Loucy (cell line): ENCODE measurements around the gene FGL2.

Source experiments
- H2AFZ ChIP-seq: fragments of 200-600 bp; sonication (generic); 2 replicates; pipeline ENCODE4 v1.6.0; 2016; ENCODE audit warnings: antibody characterized with exemption, mild to moderate bottlenecking, low read length, moderate library complexity
- H3F3A ChIP-seq: fragments of 200-600 bp; 2 replicates; pipeline ENCODE4 v1.6.0; 2016; ENCODE audit warnings: antibody characterized with exemption, low read depth, mild to moderate bottlenecking
- H3K27me3 ChIP-seq: fragments of 200-600 bp; sonication (generic); 2 replicates; pipeline ENCODE4 v1.6.1; 2014; ENCODE audit warnings: low read length, mild to moderate bottlenecking; ENCODE audit not compliant: insufficient read depth, poor library complexity, severe bottlenecking
- H3K36me3 ChIP-seq: fragments of 200-600 bp; sonication (generic); 2 replicates; pipeline ENCODE4 v1.6.1; 2016; ENCODE audit warnings: low read length; ENCODE audit not compliant: insufficient read depth
- H3K4me1 ChIP-seq: fragments of 200-600 bp; sonication (generic); 2 replicates; pipeline ENCODE4 v1.5.1; 2014; ENCODE audit warnings: low read length, mild to moderate bottlenecking; ENCODE audit not compliant: insufficient read depth, poor library complexity, severe bottlenecking
- H3K4me2 ChIP-seq: fragments of 200-600 bp; sonication (generic); 2 replicates; pipeline ENCODE4 v1.6.0; 2014; ENCODE audit warnings: antibody characterized with exemption, low read length, low read depth, mild to moderate bottlenecking; ENCODE audit not compliant: poor library complexity, severe bottlenecking
- H3K4me3 ChIP-seq: fragments of 200-600 bp; sonication (generic); 2 replicates; pipeline ENCODE4 v1.5.1; 2014; ENCODE audit warnings: low read length, mild to moderate bottlenecking, mixed read lengths; ENCODE audit not compliant: poor library complexity, severe bottlenecking
- H3K79me2 ChIP-seq: fragments of 200-600 bp; sonication (generic); 2 replicates; pipeline ENCODE4 v1.6.1; 2014; ENCODE audit warnings: low read length; ENCODE audit not compliant: insufficient read depth
- H3K9ac ChIP-seq: fragments of 200-600 bp; sonication (generic); 2 replicates; pipeline ENCODE4 v1.6.0; 2014; ENCODE audit warnings: mild to moderate bottlenecking, low read depth, low read length, moderate library complexity; ENCODE audit not compliant: poor library complexity, severe bottlenecking
- H3K9me2 ChIP-seq: fragments of 200-600 bp; sonication (generic); replicated peaks from 2 replicates; pipeline ENCODE4 v1.6.1; 2016; ENCODE audit warnings: low read depth, low read length, mixed read lengths
- H3K9me3 ChIP-seq: fragments of 200-600 bp; sonication (generic); 2 replicates; pipeline ENCODE4 v1.6.1; 2014; ENCODE audit warnings: mild to moderate bottlenecking, antibody characterized with exemption, low read length, low read depth; ENCODE audit not compliant: insufficient read depth
- H4K20me1 ChIP-seq: fragments of 200-600 bp; sonication (generic); 2 replicates; pipeline ENCODE4 v1.6.0; 2014; ENCODE audit warnings: antibody characterized with exemption, low read length, mild to moderate bottlenecking; ENCODE audit not compliant: insufficient read depth, poor library complexity, severe bottlenecking
- EZH2phosphoT487 ChIP-seq: fragments of 200-600 bp; IDR thresholded peaks from 2 replicates; pipeline ENCODE4 v1.6.1; 2018; ENCODE audit warnings: antibody characterized with exemption, mild to moderate bottlenecking, moderate library complexity, borderline replicate concordance
- TF ChIP-seq, protein P1 (sequence below): fragments of 200-600 bp; sonication (generic); conservative IDR thresholded peaks from 2 replicates; pipeline ENCODE4 v1.5.1; 2014; ENCODE audit warnings: mild to moderate bottlenecking, antibody characterized with exemption, low read length

Gene FGL2

DNA sequence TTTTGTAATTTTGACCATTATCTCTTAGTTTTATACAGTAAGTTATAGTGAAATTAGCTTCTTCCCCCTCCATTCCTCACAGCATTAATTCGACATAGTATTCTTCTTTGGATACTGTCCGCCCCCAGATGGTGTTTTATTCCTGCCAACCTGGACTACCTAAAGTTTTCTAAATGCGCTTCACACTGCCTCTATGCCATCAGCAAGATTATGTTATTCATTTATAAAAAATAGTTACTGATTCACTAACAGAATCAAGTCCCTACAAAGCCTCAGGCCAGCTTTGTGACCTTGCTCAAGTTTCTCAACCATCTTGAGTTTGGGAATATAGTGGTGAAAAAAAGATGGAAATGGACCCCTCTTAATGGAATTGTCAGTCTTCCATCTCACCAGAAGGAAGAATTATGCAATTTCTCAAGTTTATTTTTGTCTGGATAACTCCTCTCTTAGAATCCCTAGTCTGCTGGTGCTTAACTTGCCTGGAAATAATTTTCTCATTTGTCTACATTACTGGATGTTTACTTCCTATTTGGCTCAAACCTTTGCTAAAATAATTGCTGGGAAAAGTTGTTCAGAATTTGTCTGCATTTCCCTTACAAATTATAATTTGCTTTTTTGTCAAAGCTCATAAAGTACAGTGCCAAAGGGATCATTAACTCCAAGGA lies 16.7 kb upstream of the FGL2 start:
- no peak overlapping the region for H2AFZ ChIP-seq
- H3K79me2 ChIP-seq: no peaks in the 10 kb centered on the region
- no peak overlapping the region for H3K9ac ChIP-seq
- TF ChIP-seq, protein P1, sequence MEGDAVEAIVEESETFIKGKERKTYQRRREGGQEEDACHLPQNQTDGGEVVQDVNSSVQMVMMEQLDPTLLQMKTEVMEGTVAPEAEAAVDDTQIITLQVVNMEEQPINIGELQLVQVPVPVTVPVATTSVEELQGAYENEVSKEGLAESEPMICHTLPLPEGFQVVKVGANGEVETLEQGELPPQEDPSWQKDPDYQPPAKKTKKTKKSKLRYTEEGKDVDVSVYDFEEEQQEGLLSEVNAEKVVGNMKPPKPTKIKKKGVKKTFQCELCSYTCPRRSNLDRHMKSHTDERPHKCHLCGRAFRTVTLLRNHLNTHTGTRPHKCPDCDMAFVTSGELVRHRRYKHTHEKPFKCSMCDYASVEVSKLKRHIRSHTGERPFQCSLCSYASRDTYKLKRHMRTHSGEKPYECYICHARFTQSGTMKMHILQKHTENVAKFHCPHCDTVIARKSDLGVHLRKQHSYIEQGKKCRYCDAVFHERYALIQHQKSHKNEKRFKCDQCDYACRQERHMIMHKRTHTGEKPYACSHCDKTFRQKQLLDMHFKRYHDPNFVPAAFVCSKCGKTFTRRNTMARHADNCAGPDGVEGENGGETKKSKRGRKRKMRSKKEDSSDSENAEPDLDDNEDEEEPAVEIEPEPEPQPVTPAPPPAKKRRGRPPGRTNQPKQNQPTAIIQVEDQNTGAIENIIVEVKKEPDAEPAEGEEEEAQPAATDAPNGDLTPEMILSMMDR: no peak
- no peak for TF ChIP-seq EZH2phosphoT487
- H3K9me3 ChIP-seq: peaks cover 10% of the 10 kb centered on the region; the same call in 1 of the 2 replicates
- no peak overlapping the region for H3K4me3 ChIP-seq
- H3K4me1 ChIP-seq: peaks cover 3% of the 10 kb centered on the region
- H3F3A ChIP-seq: no peaks in the 10 kb centered on the region
- H3K9me2 ChIP-seq: no peaks in the 10 kb centered on the region
- H3K27me3 ChIP-seq: no peaks in the 10 kb centered on the region
- no peak overlapping the region for H3K4me2 ChIP-seq
- H4K20me1 ChIP-seq: no peaks in the 10 kb centered on the region
- no peaks in the 10 kb centered on the region for H3K36me3 ChIP-seq

DNA sequence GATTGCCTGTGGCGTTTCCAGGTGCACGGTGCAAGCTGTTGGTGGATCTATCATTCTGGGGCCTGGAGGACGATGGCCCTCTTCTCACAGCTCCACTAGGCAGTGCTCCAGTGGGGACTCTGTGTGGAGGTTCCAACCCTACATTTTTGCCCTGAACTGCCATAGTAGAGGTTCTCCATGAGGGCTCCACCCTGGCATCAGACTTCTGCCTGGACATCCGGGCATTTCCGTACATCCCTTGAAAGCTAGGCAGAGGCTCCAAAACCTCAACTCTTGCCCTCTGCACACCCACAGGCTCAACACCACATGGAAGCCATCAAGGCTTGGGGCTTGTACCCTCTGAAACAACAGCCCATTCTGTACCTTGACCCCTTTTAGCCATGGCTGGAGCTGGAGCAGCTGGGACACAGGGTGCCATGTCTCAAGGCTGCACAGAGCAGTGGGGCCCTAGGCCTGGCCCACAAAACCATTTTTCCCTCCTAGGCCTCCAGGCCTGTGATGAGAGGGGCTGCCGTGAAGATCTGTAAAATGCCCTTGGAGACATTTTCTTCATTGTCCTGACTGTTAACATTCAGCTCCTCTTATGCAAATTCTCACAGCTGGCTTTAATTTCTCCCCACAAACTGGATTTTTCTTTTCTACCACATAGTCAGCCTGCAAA lies 10.0 kb upstream of the FGL2 start:
- H3K9me3 ChIP-seq: peaks cover 27% of the 10 kb centered on the region; the same call in 1 of the 2 replicates
- no peaks in the 10 kb centered on the region for H3F3A ChIP-seq
- no peak for TF ChIP-seq EZH2phosphoT487
- TF ChIP-seq, protein P1: no peak

DNA sequence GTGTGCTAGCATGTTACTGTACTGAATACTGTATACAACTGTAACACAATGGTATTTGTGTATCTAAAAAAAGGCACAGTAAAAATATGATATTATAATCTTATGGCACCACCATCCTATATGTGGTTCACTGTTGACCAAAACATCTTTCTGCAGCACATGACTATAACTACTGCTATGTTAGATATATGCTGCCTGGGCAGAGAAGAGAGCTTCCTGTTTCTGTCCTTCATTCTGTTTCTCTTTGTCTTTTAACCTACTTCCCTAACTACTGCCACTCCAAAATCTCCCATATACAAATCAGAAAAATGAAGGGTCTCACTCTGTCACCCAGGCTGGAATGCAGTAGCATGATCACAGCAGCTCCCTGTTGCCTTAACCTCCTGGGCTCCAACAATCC lies 8.8 kb upstream of the FGL2 start:
- Histone ChIP-seq H3K4me2 (no peak overlapping the region), H3K4me1 (no peaks in the 10 kb centered on the region), H3K27me3 (no peaks in the 10 kb centered on the region), H2AFZ (no peak overlapping the region), H3K9me3 (peaks cover 23% of the 10 kb centered on the region; the same call in 1 of the 2 replicates), H4K20me1 (no peaks in the 10 kb centered on the region), H3K9me2 (no peaks in the 10 kb centered on the region), H3K36me3 (no peaks in the 10 kb centered on the region), H3K4me3 (no peak overlapping the region), H3K79me2 (no peaks in the 10 kb centered on the region), H3K9ac (no peak overlapping the region), H3F3A (no peaks in the 10 kb centered on the region)
- no peak for TF ChIP-seq EZH2phosphoT487
- TF ChIP-seq, protein P1: no peak

More for the DNA sequence above, 10.0 kb upstream of the FGL2 start:
- H3K27me3 ChIP-seq: no peaks in the 10 kb centered on the region
- no peak overlapping the region for H3K4me2 ChIP-seq
- no peak overlapping the region for H2AFZ ChIP-seq
- no peaks in the 10 kb centered on the region for H3K79me2 ChIP-seq
- H3K4me1 ChIP-seq: no peaks in the 10 kb centered on the region
- no peak overlapping the region for H3K9ac ChIP-seq
- H3K9me2 ChIP-seq: no peaks in the 10 kb centered on the region
- no peak overlapping the region for H3K4me3 ChIP-seq
- no peaks in the 10 kb centered on the region for H3K36me3 ChIP-seq
- H4K20me1 ChIP-seq: no peaks in the 10 kb centered on the region
